ENCODE data around the gene HDAC9.

- no peak for TF ChIP-seq EZH2 (IDR thresholded peaks at IDR 0.05)
- TF ChIP-seq POLR2AphosphoS5 (IDR thresholded peaks at IDR 0.05; ENCODE audit: borderline replicate concordance, low read depth, low read length), result no peak
- no peak for TF ChIP-seq FOXP2 (optimal IDR thresholded peaks at IDR 0.05; ENCODE audit: control extremely low read depth, extremely low read length, insufficient read depth)
Observed at GRCh38 chr7:18777314-18777713, 281.8 kb downstream of the HDAC9 start.

Data from SK-N-MC (cell line).